MM.1S (cell line): ENCODE results near the gene ASB2.

Source experiments
- DNase-seq: peaks from one replicate; pipeline ENCODE4 v3.0.0-alpha.2; 2015
- H2AFZ ChIP-seq: fragments of 300-600 bp; sonication (generic); 2 replicates; pipeline ENCODE4 v1.6.0; 2016; ENCODE audit warnings: antibody characterized with exemption, low read length
- H3F3A ChIP-seq: fragments of 300-600 bp; sonication (generic); 2 replicates; pipeline ENCODE4 v1.6.1; 2016; ENCODE audit warnings: mild to moderate bottlenecking, antibody characterized with exemption, low read length, moderate library complexity, mixed read lengths; ENCODE audit not compliant: insufficient read depth
- H3K27ac ChIP-seq: fragments of 300-600 bp; sonication (generic); 2 replicates; pipeline ENCODE4 v1.5.1; 2016; ENCODE audit warnings: mild to moderate bottlenecking, low read length
- H3K27me3 ChIP-seq: fragments of 300-600 bp; sonication (generic); replicated peaks from 2 replicates; pipeline ENCODE4 v1.6.0; 2016; ENCODE audit warnings: low read length; ENCODE audit not compliant: insufficient read depth
- H3K36me3 ChIP-seq: fragments of 300-600 bp; sonication (generic); replicated peaks from 2 replicates; pipeline ENCODE4 v1.6.1; 2016; ENCODE audit warnings: mild to moderate bottlenecking, low read length, mixed read lengths; ENCODE audit not compliant: insufficient read depth
- H3K4me1 ChIP-seq: fragments of 300-600 bp; sonication (generic); 2 replicates; pipeline ENCODE4 v1.6.1; 2016; ENCODE audit warnings: low read length, mixed read lengths
- H3K4me2 ChIP-seq: fragments of 300-600 bp; sonication (generic); 2 replicates; pipeline ENCODE4 v1.6.0; 2016; ENCODE audit warnings: low read depth, low read length
- H3K4me3 ChIP-seq: fragments of 300-600 bp; sonication (generic); 2 replicates; pipeline ENCODE4 v1.5.1; 2016; ENCODE audit warnings: low read length, mixed read lengths
- H3K79me2 ChIP-seq: fragments of 300-600 bp; sonication (generic); 2 replicates; pipeline ENCODE4 v1.6.1; 2016; ENCODE audit warnings: mixed run types, low read length, mixed read lengths
- H3K9ac ChIP-seq: fragments of 300-600 bp; sonication (generic); 2 replicates; pipeline ENCODE4 v1.6.1; 2016; ENCODE audit warnings: low read length, mixed read lengths
- H3K9me2 ChIP-seq: fragments of 300-600 bp; sonication (generic); replicated peaks from 2 replicates; pipeline ENCODE4 v1.6.1; 2016; ENCODE audit warnings: mild to moderate bottlenecking, low read length, mixed read lengths; ENCODE audit not compliant: insufficient read depth
- H3K9me3 ChIP-seq: fragments of 300-600 bp; sonication (generic); replicated peaks from 2 replicates; pipeline ENCODE4 v1.6.1; 2016; ENCODE audit warnings: mild to moderate bottlenecking, low read length, mixed read lengths; ENCODE audit not compliant: insufficient read depth
- H4K20me1 ChIP-seq: fragments of 300-600 bp; sonication (generic); 2 replicates; pipeline ENCODE4 v1.6.1; 2016; ENCODE audit warnings: mild to moderate bottlenecking, low read length, moderate library complexity, mixed read lengths; ENCODE audit not compliant: insufficient read depth
- EZH2 ChIP-seq: fragments of 300-600 bp; sonication (generic); optimal IDR thresholded peaks from 2 replicates; pipeline ENCODE3; 2017; ENCODE audit warnings: low read depth, mild to moderate bottlenecking, antibody characterized with exemption, low read length, mixed read lengths
- EZH2phosphoT487 ChIP-seq: fragments of 300-600 bp; sonication (generic); IDR thresholded peaks from 2 replicates; pipeline ENCODE4 v1.6.1; 2018; ENCODE audit warnings: antibody characterized with exemption, low read length
- TF ChIP-seq, protein P1 (sequence below): fragments of 300-600 bp; sonication (generic); IDR thresholded peaks from 2 replicates; pipeline ENCODE4 v1.5.1; 2016; ENCODE audit warnings: antibody characterized with exemption, low read length, mixed read lengths

Gene ASB2

DNA sequence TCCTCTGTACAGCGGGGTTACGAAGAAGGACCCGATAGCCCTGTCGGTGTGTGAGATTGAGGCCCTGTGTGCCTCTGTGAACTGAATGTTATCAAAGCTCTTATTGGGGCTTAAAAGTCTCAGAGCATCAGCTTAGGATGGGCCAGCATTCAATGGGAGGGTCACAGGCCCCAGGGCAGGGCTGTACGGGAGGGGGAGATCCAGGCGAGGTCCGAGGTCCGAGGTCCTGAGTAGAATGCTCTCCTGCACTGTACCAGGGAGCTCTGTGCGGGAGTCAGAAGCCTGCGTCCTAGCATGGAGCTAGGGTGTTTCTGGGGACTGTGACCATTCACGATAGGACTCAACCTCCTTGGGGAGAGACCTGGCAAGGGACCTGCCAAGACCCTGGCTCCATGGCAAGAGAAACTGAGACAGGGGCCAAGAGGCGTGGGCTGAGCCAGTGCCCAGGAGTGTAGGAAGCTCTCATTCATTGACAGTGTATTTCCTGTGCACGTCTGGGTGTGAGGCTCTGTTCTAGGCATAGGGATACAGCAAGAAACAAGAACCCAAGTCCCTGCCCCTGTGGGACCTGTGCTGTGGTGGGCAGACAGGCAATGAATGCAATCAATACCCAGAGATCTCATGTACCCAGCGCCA is 61.2 kb downstream of the ASB2 start:
- Histone ChIP-seq H3K9ac (no peak overlapping the region), H3K4me1 (no peaks in the 10 kb centered on the region), H2AFZ (no peak overlapping the region), H3K4me2 (no peak overlapping the region), H3F3A (no peaks in the 10 kb centered on the region), H3K79me2 (no peaks in the 10 kb centered on the region), H3K36me3 (no peaks in the 10 kb centered on the region), H4K20me1 (no peaks in the 10 kb centered on the region), H3K27me3 (no peaks in the 10 kb centered on the region), H3K9me2 (no peaks in the 10 kb centered on the region), H3K9me3 (no peaks in the 10 kb centered on the region), H3K27ac (no peak overlapping the region), H3K4me3 (no peak overlapping the region)
- DNase-seq = no peak
- no peak for TF ChIP-seq EZH2
- TF ChIP-seq, protein P1, sequence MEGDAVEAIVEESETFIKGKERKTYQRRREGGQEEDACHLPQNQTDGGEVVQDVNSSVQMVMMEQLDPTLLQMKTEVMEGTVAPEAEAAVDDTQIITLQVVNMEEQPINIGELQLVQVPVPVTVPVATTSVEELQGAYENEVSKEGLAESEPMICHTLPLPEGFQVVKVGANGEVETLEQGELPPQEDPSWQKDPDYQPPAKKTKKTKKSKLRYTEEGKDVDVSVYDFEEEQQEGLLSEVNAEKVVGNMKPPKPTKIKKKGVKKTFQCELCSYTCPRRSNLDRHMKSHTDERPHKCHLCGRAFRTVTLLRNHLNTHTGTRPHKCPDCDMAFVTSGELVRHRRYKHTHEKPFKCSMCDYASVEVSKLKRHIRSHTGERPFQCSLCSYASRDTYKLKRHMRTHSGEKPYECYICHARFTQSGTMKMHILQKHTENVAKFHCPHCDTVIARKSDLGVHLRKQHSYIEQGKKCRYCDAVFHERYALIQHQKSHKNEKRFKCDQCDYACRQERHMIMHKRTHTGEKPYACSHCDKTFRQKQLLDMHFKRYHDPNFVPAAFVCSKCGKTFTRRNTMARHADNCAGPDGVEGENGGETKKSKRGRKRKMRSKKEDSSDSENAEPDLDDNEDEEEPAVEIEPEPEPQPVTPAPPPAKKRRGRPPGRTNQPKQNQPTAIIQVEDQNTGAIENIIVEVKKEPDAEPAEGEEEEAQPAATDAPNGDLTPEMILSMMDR = no peak
- TF ChIP-seq EZH2phosphoT487 = no peak

DNA sequence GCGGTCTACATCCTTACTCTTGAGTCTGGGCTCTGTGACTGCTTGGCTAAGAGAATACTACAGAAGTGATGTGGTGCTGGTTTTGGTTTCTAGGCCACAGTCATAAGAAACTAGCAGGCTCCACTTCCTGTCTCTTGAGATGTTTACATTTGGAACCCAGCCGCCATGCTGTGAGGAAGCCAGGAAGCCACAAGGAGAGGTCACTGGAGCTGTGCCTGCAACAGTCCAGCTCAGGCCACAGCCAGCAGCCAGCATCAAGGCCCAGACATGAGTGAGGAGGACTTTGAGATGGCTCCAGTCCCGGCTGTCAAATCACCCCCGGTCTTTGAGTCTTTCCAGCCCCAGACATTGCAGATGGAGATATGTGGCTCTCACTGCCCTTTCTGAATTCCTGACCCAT is 62.1 kb downstream of the ASB2 start:
- H3K4me2 ChIP-seq = no peak overlapping the region
- no peak for DNase-seq
- no peaks in the 10 kb centered on the region for H3K79me2 ChIP-seq
- no peak overlapping the region for H3K27ac ChIP-seq
- H3K9me2 ChIP-seq = no peaks in the 10 kb centered on the region
- no peaks in the 10 kb centered on the region for H4K20me1 ChIP-seq
- H3K9me3 ChIP-seq = no peaks in the 10 kb centered on the region
- H3K9ac ChIP-seq = no peak overlapping the region
- H2AFZ ChIP-seq = no peak overlapping the region
- no peaks in the 10 kb centered on the region for H3K36me3 ChIP-seq
- H3K27me3 ChIP-seq = no peaks in the 10 kb centered on the region
- no peak for TF ChIP-seq EZH2
- TF ChIP-seq EZH2phosphoT487 = no peak
- TF ChIP-seq, protein P1 = no peak
- no peaks in the 10 kb centered on the region for H3K4me1 ChIP-seq
- H3F3A ChIP-seq = no peaks in the 10 kb centered on the region
- H3K4me3 ChIP-seq = no peak overlapping the region

DNA sequence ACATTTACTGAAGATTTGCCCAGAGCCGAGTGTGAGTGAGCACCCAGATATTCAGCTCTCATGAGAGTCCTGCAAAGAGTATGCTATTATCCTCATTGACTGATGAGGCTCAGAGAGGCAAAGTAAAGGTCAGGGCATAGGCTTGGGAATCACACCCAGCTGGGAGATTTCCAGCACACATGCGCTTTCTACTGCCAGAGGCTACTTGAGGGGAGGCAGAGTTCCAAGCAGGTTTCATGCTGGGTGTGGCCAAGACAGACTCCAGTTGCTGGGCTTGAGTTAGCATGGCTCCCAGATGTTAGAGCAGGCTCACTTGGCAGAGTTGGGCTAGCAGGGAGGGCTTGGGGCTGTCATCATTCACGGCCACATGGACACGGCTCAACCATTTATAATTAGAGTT is 63.6 kb downstream of the ASB2 start:
- Histone ChIP-seq H3K9ac (no peak overlapping the region), H2AFZ (no peak overlapping the region), H3K27ac (no peak overlapping the region), H3K79me2 (no peaks in the 10 kb centered on the region), H3K4me2 (no peak overlapping the region), H3K27me3 (no peaks in the 10 kb centered on the region), H4K20me1 (no peaks in the 10 kb centered on the region), H3K9me2 (no peaks in the 10 kb centered on the region), H3K4me1 (no peaks in the 10 kb centered on the region), H3K4me3 (no peak overlapping the region), H3K36me3 (no peaks in the 10 kb centered on the region), H3F3A (no peaks in the 10 kb centered on the region), H3K9me3 (no peaks in the 10 kb centered on the region)
- TF ChIP-seq EZH2 = no peak
- TF ChIP-seq, protein P1 = no peak
- no peak for TF ChIP-seq EZH2phosphoT487
- no peak for DNase-seq
